Fibroblast of the aortic adventitia (primary cell): ENCODE data around the gene ZACN. TPM values are rescaled to one million over a fixed set of nuclear protein-coding genes. Genes with fewer than 3 reads are reported as not detected.

ENCODE experiments used
- DNase-seq: peaks from one replicate; pipeline ENCODE4 v3.0.0-alpha.2; 2010; ENCODE audit warnings: low read depth
- H3K4me3 ChIP-seq: 2 replicates; pipeline ENCODE4 v1.5.1; 2011; ENCODE audit warnings: low read depth, mild to moderate bottlenecking, control low read depth, low read length, moderate library complexity
- total RNA-seq: library from RNA; depleted of rRNA; stranded (reverse); fragments of >200 nt; gene quantifications from 2 replicates; pipeline ENCODE4 v1.2.3, GENCODE V29; 2012; ENCODE audit warnings: low replicate concordance
- TF ChIP-seq, protein P1 (sequence below): IDR thresholded peaks from 2 replicates; pipeline ENCODE4 v1.5.1; 2011; ENCODE audit warnings: mild to moderate bottlenecking, low read length, control low read depth, inconsistent platforms; ENCODE audit not compliant: insufficient read depth

ZACN gene
- total RNA-seq, 1 donor, result not detected

DNA sequence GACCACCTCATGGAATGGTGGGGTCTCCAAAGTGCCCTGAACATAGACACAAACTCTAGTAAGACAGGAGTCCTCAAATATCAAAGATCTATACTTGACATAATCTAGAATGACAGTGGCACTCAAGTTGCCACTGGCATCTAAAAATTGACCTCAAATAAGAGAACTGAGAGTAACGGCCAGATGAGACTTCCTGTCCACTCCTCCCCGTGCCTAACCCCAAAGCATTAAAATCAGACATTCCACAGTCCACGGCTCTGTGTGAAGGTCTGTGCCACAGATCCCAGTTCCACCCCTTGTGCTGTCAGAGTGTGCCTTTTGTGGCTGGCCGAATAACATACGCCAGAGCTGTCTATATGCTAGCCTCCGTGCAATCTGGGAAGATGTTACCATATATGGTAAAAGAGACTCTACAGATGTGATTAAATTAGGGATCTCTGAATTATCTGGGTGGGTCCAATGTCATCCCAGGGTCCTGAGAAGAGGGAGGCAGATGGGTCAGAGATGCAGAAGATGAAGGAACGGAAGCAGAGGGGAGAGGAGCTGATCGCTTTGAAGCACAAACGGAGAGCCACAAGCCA, 30.9 kb upstream of the ZACN start:
- DNase-seq, result no peak
- TF ChIP-seq, protein P1, sequence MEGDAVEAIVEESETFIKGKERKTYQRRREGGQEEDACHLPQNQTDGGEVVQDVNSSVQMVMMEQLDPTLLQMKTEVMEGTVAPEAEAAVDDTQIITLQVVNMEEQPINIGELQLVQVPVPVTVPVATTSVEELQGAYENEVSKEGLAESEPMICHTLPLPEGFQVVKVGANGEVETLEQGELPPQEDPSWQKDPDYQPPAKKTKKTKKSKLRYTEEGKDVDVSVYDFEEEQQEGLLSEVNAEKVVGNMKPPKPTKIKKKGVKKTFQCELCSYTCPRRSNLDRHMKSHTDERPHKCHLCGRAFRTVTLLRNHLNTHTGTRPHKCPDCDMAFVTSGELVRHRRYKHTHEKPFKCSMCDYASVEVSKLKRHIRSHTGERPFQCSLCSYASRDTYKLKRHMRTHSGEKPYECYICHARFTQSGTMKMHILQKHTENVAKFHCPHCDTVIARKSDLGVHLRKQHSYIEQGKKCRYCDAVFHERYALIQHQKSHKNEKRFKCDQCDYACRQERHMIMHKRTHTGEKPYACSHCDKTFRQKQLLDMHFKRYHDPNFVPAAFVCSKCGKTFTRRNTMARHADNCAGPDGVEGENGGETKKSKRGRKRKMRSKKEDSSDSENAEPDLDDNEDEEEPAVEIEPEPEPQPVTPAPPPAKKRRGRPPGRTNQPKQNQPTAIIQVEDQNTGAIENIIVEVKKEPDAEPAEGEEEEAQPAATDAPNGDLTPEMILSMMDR, result no peak

DNA sequence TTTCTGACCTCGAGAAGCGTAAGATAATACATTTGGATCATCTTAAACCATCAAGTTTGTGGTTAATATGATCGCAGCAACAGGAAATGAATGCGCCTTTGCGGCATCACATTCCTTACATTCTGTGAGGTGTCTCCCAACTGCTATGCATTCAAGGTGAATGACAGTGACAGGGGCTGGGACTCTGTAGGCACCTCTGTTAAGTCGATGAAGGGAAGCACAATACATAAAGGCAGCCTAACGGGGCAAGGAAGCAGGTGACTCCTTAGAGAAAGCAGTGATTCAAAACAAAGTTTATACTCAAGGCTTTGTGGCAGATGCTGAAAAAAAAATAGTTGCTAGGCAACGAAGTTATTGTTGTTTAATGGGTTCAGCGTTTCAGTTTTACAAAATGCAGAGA, 30.3 kb upstream of the ZACN start:
- H3K4me3 ChIP-seq, result no peak overlapping the region
- DNase-seq, result no peak
- TF ChIP-seq, protein P1, result no peak

More for the DNA sequence above, 30.9 kb upstream of the ZACN start:
- H3K4me3 ChIP-seq, result no peak overlapping the region

DNA sequence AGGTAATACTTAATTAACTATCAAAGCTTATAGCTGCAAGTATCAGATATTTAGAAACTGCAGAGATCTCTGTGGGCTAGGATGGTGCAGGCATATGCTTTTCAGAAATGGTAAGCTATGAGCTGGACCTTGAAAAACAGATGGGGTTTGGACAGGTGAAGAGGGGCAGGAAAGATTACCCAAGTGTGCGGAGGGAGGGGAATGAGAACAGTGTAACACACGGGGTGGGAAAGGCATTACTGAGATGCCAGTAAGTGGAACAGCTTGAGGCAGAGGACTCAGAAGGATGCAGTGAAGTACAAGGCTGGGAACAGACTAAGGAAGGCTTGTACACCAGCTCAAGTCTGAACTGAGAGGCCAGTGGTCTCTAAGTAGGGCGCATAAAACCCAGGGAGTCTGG, 29.7 kb upstream of the ZACN start:
- TF ChIP-seq, protein P1, result no peak
- no peak for DNase-seq
- no peak overlapping the region for H3K4me3 ChIP-seq

DNA sequence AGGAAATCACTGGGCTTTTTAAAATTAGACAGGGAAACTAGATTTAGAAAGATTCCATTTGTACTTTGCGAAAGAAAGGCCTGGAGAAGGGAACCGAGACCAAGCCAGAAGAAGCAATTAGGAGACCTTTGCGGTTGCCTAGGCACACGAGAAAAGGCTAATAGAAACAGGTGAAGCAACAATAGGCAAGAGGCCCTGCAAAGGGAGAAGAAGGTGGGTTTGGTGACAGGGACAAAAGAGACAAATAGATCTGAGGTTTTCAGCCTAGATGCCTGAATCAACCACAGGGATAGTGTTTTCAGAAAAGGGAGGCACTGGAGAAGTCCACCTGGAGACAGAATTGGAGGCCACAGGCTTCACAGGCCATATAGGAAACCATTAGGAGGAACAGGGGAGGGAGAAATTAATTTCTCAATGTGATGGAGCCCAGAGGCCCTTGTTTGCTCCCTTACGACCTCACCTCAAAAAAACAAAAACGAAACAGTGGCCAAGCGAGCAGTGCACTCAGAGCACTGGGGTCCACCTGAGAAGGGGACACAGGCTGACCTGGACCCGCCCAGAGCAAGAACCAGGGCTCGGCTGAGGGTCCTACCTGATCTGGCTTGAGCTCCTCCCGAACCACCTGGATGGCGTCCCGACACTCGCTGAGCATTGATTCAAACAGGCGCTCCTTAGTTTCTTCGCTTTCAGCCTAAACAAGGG, 29.0 kb upstream of the ZACN start:
- DNase-seq, result no peak
- TF ChIP-seq, protein P1, result no peak
- no peak overlapping the region for H3K4me3 ChIP-seq

DNA sequence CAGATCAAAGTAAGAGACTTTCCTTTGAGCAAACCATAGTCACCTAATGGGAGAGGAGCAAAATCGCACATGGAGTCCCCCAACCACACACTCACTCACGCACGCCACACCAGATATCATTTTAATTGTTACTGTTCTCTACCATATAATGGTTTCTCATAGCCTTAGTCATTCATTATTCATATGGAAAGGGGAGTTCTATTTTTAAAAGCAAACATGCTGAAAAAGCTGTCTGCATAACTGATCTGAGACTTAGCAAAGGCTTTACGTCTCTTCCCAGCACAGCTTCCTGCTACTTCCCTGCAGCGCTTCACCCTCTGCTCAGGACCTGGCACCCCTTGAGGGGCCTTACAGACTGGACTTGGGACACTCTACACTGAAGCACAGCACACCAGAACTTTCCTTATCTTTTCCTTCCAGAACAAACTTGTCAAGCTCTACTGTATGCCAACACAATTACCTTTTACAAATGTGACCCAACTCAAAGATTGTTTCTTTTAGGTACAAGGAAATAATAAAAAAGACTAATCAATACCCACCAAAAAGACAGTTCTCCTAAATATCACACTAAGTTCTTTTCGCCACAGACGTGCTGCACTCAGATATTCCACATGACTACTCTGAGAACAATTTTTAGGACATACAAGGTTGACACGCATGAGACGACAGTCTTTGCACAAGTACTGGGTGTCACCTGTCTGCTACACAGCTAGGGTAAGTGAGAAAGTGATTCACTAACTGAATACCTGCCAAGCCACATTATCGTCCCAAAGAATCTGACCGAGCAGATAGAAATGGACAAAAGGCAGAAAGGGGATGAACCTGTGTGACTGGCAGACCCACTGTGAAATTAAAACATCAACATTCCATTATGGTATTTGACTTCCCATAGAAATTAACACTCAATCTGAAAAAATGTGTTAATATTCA, 28.2 kb upstream of the ZACN start:
- H3K4me3 ChIP-seq, result no peak overlapping the region
- TF ChIP-seq, protein P1, result no peak
- DNase-seq, result no peak

DNA sequence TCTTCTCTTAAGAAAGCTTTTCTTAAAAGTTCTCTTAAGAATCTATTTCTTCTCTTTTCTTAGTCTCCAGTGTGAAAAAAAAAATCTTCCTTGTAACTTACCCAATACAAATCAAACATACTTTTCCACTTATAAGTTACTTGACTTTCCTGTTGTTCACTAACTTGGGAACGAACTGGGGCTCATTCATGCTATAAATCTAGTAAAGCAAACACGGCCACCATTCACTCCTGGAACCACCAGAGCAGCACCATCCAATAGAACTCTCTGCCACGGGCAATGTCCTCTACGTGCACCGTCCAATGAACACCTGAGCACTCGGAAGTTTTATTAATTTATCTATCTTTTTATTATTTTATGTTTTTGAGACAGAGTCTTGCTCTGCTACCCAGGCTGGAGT, 27.4 kb upstream of the ZACN start:
- H3K4me3 ChIP-seq, result no peak overlapping the region
- TF ChIP-seq, protein P1, result no peak
- DNase-seq, result no peak
